Measurements from ENCODE around the gene GPAM.
A peak's percentile ranks its signal among the peaks of the same experiment; 100 is the strongest.

Gene GPAM

GRCh38 chr10:112227331-112227987 lies 43.9 kb upstream of the GPAM start:
- no peak overlapping the region for H3K4me3 ChIP-seq (ENCODE audit: control insufficient read depth, low read depth, low read length)
- no peak for TF ChIP-seq CTCF (IDR thresholded peaks at IDR 0.05; ENCODE audit: control insufficient read depth, insufficient read depth, low read depth, low read length, missing control alignments)
- peak; percentile 95 for DNase-seq (ENCODE audit: low read depth)

- no peak for DNase-seq (ENCODE audit: low read depth)
- H3K4me3 ChIP-seq (ENCODE audit: control insufficient read depth, low read depth, low read length): no peak overlapping the region
- TF ChIP-seq CTCF (IDR thresholded peaks at IDR 0.05; ENCODE audit: control insufficient read depth, insufficient read depth, low read depth, low read length, missing control alignments): no peak
Measured at GRCh38 chr10:112226439-112227248, 43.1 kb upstream of the GPAM start.

GRCh38 chr10:112225771-112226438 lies 42.3 kb upstream of the GPAM start:
- H3K4me3 ChIP-seq (ENCODE audit: control insufficient read depth, low read depth, low read length): no peak overlapping the region
- no peak for DNase-seq (ENCODE audit: low read depth)

GRCh38 chr10:112224933-112225529 lies 41.5 kb upstream of the GPAM start:
- H3K4me3 ChIP-seq (ENCODE audit: control insufficient read depth, low read depth, low read length): no peak overlapping the region
- DNase-seq (ENCODE audit: low read depth): no peak
- no peak for TF ChIP-seq CTCF (IDR thresholded peaks at IDR 0.05; ENCODE audit: control insufficient read depth, insufficient read depth, low read depth, low read length, missing control alignments)

More at GRCh38 chr10:112225771-112226438, 42.3 kb upstream of the GPAM start:
- TF ChIP-seq CTCF (IDR thresholded peaks at IDR 0.05; ENCODE audit: control insufficient read depth, insufficient read depth, low read depth, low read length, missing control alignments): no peak

GRCh38 chr10:112223725-112224124 lies 40.2 kb upstream of the GPAM start:
- no peak for TF ChIP-seq CTCF (IDR thresholded peaks at IDR 0.05; ENCODE audit: control insufficient read depth, insufficient read depth, low read depth, low read length, missing control alignments)
- DNase-seq (ENCODE audit: low read depth): no peak
- no peak overlapping the region for H3K4me3 ChIP-seq (ENCODE audit: control insufficient read depth, low read depth, low read length)

- TF ChIP-seq CTCF (IDR thresholded peaks at IDR 0.05; ENCODE audit: control insufficient read depth, insufficient read depth, low read depth, low read length, missing control alignments): no peak
- H3K4me3 ChIP-seq (ENCODE audit: control insufficient read depth, low read depth, low read length): no peak overlapping the region
- no peak for DNase-seq (ENCODE audit: low read depth)
Measured at GRCh38 chr10:112222799-112223198, 39.2 kb upstream of the GPAM start.

All from AG09309 (cell line).